ENCODE data around the gene MLXIP. TPM values are rescaled to one million over a fixed set of nuclear protein-coding genes. Genes with fewer than 3 reads are reported as not detected.

The MLXIP gene
- total RNA-seq, 2 experiments from 2014 or later: 27.5 to 44.7 TPM

- Histone ChIP-seq H3K79me2 (ENCODE audit: insufficient read depth, low read depth, low read length) (0 out of 2 replicates have a peak, but pooled peaks cover 4% of the 10 kb centered on the region), H4K20me1 (ENCODE audit: insufficient read depth, low read length) (no peaks in the 10 kb centered on the region), H3K27ac (ENCODE audit: low read depth, low read length, poor library complexity, severe bottlenecking) (no peak overlapping the region), H3K4me3 (ENCODE audit: low read depth, low read length, poor library complexity, severe bottlenecking) (no peak overlapping the region), H3K4me1 (ENCODE audit: insufficient read depth, low read length, poor library complexity, severe bottlenecking) (no peaks in the 10 kb centered on the region), H3K4me2 (ENCODE audit: low read length) (no peak overlapping the region), H3K9me3 (ENCODE audit: low read length) (no peaks in the 10 kb centered on the region), H3K9me2 (ENCODE audit: insufficient read depth, low read length) (no peaks in the 10 kb centered on the region), H3K36me3 (ENCODE audit: insufficient read depth, low read length) (peaks cover 88% of the 10 kb centered on the region), H2AFZ (ENCODE audit: low read length) (no peak overlapping the region)
- intact Hi-C loops (cut with micrococcal nuclease; ENCODE audit: unreplicated experiment): no loop called here
- no peak for DNase-seq (ENCODE audit: low spot score)
- ChIA-PET POLR2A (no interaction called here), CTCF (ENCODE audit: unreplicated experiment) (no interaction called here)
- TF ChIP-seq EZH2phosphoT487 (IDR thresholded peaks at IDR 0.05; ENCODE audit: borderline replicate concordance, low read depth, low read length) (no peak), CTCF (conservative IDR thresholded peaks at IDR 0.05; ENCODE audit: low read length) (no peak)
- no TSS peak for BruUV-seq (replicated peaks)
Observed at GRCh38 chr12:122057007-122057735, 21.4 kb upstream of the MLXIP start.

GRCh38 chr12:122057769-122058168, 20.8 kb upstream of the MLXIP start:
- peaks cover 84% of the 10 kb centered on the region for H3K36me3 ChIP-seq (ENCODE audit: insufficient read depth, low read length)
- no peaks in the 10 kb centered on the region for H3K9me2 ChIP-seq (ENCODE audit: insufficient read depth, low read length)
- H3K27ac ChIP-seq (ENCODE audit: low read depth, low read length, poor library complexity, severe bottlenecking): no peak overlapping the region
- intact Hi-C loops (cut with micrococcal nuclease; ENCODE audit: unreplicated experiment): no loop called here
- H4K20me1 ChIP-seq (ENCODE audit: insufficient read depth, low read length): no peaks in the 10 kb centered on the region
- no peak for DNase-seq (ENCODE audit: low spot score)
- H3K9me3 ChIP-seq (ENCODE audit: low read length): no peaks in the 10 kb centered on the region
- H3K4me2 ChIP-seq (ENCODE audit: low read length): no peak overlapping the region
- CTCF ChIA-PET (ENCODE audit: unreplicated experiment): no interaction called here
- no peak overlapping the region for H3K4me3 ChIP-seq (ENCODE audit: low read depth, low read length, poor library complexity, severe bottlenecking)
- 0 out of 2 replicates have a peak, but pooled peaks cover 4% of the 10 kb centered on the region for H3K79me2 ChIP-seq (ENCODE audit: insufficient read depth, low read depth, low read length)
- no peak overlapping the region for H2AFZ ChIP-seq (ENCODE audit: low read length)
- no TSS peak for BruUV-seq (replicated peaks)
- no peaks in the 10 kb centered on the region for H3K4me1 ChIP-seq (ENCODE audit: insufficient read depth, low read length, poor library complexity, severe bottlenecking)
- TF ChIP-seq CTCF (conservative IDR thresholded peaks at IDR 0.05; ENCODE audit: low read length): no peak
- no peak for TF ChIP-seq EZH2phosphoT487 (IDR thresholded peaks at IDR 0.05; ENCODE audit: borderline replicate concordance, low read depth, low read length)
- POLR2A ChIA-PET: no interaction called here

- DNase-seq (ENCODE audit: low spot score): no peak
- ChIA-PET POLR2A (no interaction called here), CTCF (ENCODE audit: unreplicated experiment) (no interaction called here)
- Histone ChIP-seq H3K4me2 (ENCODE audit: low read length) (no peak overlapping the region), H3K4me3 (ENCODE audit: low read depth, low read length, poor library complexity, severe bottlenecking) (no peak overlapping the region), H3K27ac (ENCODE audit: low read depth, low read length, poor library complexity, severe bottlenecking) (no peak overlapping the region), H3K79me2 (ENCODE audit: insufficient read depth, low read depth, low read length) (0 out of 2 replicates have a peak, but pooled peaks cover 4% of the 10 kb centered on the region), H3K4me1 (ENCODE audit: insufficient read depth, low read length, poor library complexity, severe bottlenecking) (peaks cover 2% of the 10 kb centered on the region), H2AFZ (ENCODE audit: low read length) (no peak overlapping the region), H3K9me2 (ENCODE audit: insufficient read depth, low read length) (no peaks in the 10 kb centered on the region), H3K9me3 (ENCODE audit: low read length) (no peaks in the 10 kb centered on the region), H3K36me3 (ENCODE audit: insufficient read depth, low read length) (peaks cover 79% of the 10 kb centered on the region), H4K20me1 (ENCODE audit: insufficient read depth, low read length) (no peaks in the 10 kb centered on the region)
- no peak for TF ChIP-seq EZH2phosphoT487 (IDR thresholded peaks at IDR 0.05; ENCODE audit: borderline replicate concordance, low read depth, low read length)
- no peak for TF ChIP-seq CTCF (conservative IDR thresholded peaks at IDR 0.05; ENCODE audit: low read length)
- intact Hi-C loops (cut with micrococcal nuclease; ENCODE audit: unreplicated experiment): no loop called here
- BruUV-seq (replicated peaks): no TSS peak
Observed at GRCh38 chr12:122058549-122059149, 19.9 kb upstream of the MLXIP start.

All from OCI-LY7 (cell line).